ENCODE data around the gene TRAPPC2L.

TRAPPC2L gene, protein sequence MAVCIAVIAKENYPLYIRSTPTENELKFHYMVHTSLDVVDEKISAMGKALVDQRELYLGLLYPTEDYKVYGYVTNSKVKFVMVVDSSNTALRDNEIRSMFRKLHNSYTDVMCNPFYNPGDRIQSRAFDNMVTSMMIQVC

DNA sequence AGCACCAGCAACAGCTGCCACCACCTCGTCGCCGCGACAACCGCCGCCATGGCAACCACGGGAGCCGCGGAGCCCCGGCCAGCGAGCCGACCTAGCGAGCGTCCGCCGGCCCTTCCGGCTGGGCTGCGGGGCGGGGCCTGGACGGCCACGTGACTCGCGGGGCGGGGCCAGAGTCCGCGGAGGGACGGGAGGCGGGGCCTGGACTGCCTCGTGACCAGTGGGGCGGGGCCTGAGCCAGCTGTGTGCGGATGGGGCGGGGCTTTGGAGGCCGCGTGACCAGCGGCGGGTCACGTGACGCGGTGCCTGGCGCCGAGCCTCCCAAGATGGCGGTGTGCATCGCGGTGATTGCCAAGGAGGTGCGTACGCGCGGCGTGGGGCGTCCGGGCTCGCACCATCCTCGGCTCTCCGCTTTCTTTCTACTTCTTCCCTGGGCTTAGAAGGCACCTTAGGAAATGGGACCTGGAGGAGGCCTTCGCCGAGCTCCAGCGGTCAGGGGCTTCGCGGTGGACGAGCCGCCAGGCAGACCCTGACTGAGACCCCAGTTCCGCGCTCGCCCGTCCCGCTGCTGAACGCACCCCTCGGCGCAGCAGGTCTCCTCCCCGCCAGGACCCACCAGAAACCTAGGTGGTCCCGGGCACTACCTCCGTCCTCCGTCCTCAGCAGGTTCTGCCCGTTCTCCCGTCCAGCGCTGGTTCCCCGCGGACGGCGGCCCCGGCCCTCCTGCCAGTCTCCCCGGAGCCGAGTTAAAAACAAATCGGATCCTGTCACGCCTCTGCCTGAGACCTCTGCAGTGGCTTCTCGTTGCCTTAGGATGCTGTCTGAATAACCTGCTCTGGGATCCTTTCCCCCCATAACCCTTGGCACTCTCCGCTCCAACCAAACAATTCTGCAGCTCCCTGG, at the start of gene TRAPPC2L, which contains the start of gene GALNS:
TSS of gene TRAPPC2L (plus strand) at position 300 of the 900 bp plus-strand sequence. CDS start at position 324, 24 bp downstream.
TSS of gene GALNS (minus strand) at position 120 of the 900 bp plus-strand sequence. CDS start at position 50, 70 bp downstream.
- in situ Hi-C loops (cut with MboI; ENCODE audit: low sequenced_read_pairs) = no loop called here

DNA sequence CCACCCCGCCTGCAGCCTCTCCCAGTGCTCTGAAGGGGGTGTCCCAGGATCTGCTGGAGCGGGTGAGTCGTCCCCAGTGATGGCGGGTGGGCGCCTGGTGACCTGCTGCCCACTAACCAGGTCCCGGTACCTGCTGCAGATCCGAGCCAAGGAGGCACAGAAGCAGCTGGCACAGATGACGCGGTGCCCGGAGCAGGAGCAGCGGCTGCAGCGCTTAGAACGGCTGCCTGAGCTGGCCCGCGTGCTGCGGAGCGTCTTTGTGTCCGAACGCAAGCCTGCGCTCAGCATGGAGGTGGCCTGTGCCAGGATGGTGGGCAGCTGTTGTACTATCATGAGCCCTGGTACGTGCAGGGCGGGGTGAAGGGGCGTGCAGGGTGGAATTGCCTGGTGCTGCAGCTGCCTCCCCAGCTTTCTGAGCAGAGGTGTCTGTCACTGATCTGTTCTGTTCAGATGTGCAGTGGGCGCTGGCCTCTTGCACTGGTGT, 49.7 kb upstream of the TRAPPC2L start:
- in situ Hi-C loops (cut with MboI; ENCODE audit: low sequenced_read_pairs) = no loop called here

DNA sequence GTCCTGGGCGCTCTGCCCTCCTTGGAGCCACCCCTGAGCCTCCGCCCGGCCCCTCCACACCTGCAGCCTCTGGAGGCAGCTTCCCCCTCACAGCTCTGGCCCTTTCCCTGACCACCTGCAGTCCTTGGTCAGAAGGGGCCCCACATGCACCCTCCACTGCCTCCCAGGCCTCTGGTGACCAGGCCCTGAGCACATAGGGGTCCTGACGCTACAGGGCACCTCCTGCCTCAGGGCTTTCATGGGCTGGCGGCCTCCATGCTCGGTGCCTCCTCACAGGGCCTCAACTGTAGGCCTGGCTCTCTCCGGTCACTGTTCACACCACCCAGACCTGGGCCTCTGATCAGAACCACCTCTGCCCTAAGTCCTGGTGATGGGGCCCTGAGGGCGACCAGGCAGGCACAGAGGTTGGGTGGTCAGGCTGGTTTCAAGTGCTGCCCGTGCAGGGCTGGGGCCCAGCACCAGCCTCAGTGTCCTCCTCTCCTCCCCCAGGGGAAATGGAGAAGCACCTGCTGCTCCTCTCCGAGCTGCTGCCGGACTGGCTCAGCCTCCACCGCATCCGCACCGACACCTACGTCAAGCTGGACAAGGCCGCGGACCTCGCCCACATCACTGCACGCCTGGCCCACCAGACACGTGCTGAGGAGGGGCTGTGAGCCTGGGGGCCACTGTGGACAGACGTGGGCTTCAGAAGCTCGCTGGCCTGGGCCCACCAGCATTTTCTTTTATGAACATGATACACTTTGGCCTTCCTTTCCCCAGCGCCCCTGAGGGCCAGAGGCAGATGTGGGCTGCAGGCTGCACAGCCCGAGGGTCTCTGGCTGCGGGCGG, 49.1 kb upstream of the TRAPPC2L start:
- in situ Hi-C loops (cut with MboI; ENCODE audit: low sequenced_read_pairs) = no loop called here

DNA sequence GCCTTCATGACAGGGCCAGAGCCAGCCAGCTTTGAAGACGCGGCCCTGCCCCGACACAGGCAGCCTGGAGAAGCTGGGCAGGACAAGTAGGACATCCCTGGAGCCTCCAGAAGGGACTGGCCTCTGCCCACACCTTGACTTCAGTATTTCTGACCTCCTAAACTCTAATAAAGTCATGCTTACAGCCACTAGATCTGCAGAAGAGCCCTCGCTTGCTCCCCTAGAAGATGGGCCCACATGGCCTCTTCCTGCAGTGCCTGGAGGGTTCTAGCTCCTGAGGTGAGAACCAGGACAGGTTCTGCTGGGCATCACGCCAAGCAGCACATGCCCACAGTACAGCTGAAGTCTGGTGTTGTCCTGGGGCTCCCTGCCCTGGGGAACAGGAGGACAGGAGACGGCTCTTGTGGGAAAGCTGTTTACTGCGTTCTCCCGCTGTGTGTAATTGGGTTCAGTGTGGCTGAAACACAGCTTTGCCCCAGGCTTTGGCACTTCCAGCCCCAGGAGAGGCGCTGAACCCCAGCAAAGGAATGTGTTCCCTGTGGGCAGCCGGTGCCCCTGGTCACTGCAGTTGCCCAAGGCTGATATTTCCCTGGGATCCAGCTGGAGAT, 47.8 kb upstream of the TRAPPC2L start:
- in situ Hi-C loops (cut with MboI; ENCODE audit: low sequenced_read_pairs) = no loop called here

DNA sequence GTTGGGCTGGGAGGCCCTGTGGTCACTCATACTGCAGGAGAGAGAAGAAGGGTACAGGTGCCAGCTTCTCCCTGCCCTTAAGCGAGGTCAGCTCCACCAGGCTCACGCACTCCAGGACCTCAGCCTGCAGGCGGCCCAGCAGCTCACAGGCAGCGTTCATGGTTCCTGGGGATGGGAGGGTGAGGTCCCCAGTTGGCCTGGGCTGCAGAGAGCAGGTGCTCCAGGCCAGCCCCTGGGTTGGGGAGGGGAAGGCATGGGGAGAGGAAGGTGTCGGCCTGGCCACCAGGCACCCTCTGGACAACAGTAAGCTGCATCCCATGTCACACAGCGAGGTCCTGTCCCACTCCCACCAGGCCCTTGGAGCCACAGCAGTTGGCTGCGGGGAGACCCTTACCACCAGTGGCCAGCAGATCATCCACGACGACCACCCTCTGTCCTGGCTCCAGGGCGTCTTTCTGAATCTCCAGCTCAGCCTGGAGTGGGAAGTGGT, 47.2 kb upstream of the TRAPPC2L start:
- in situ Hi-C loops (cut with MboI; ENCODE audit: low sequenced_read_pairs) = no loop called here

DNA sequence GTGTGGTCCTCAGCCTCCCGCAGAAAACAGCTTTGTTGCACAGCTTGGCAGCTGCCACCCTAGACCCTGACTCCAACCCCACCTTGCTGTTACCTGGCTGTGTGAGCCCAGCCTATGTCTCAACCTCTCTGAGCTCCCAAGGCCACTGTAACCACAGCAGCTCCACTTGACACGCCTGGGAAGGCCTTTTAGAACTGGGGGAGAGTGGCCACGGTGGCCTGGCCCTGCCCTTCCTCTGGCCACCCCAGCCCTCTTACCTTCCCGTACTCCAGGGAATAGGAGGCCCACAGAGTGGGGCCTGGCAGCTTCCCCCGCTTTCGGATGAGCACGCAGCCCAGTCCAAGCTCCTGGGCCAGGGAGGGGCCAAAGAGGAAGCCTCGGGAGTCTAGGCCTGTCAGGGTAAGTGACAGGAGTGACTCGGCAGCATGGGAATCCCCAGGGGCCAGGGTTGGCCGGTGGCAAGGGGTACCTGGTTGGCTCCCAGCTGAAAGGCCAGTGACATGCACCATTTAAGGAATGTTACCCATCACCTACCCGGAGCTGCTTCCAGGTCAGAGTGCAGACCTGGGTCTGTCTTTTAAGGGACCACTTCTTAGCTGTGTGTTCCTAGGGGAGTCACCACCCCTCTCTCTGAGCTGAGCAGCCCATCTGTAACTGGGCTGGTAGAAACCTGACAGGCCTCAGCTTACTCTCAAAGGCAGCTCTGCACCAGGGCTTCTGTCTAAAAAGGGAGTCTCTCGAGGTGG, 46.6 kb upstream of the TRAPPC2L start:
- in situ Hi-C loops (cut with MboI; ENCODE audit: low sequenced_read_pairs) = no loop called here

DNA sequence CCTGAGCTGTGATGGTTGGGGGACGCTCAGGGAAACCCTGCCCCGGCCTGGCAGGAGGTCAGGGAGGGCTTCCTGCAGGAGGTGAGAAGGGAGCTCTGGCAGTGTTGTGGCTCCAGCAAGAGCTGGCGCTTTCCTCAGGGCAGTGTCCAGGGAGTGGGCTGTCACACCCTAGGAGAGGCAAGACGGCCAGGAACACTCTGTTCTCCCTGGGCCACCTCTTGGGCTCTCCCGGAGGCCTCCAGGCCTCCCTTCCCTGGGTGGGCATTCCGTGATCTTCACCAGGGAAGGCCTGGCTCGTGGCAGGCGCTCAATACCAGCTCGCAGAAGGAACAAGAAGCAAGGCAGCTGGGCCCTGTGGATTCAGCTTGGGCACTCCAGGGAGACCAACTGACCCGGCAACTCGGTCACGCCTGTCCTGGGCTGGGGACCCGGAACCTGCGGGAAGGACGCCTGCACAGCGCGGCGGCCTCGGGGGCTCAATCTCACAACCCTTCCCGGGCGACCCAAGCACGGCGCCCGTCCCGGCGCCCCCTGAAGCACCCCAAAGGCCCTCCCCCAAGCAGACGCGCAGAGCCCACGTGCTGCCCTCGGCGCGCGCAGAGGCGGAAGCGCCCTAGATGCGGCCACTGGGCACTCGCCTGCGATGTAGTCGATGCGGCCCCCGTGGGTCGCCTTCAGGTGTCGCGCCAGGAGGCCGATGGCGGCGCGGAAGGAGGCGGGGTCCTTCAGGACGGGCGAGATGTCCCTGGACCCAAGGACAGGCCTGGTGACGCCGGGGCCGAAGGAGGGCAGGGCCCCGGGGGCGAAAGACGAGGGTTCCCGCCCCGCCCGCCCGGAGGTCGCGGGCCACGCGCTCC, 45.8 kb upstream of the TRAPPC2L start:
- in situ Hi-C loops (cut with MboI; ENCODE audit: low sequenced_read_pairs) = no loop called here

DNA sequence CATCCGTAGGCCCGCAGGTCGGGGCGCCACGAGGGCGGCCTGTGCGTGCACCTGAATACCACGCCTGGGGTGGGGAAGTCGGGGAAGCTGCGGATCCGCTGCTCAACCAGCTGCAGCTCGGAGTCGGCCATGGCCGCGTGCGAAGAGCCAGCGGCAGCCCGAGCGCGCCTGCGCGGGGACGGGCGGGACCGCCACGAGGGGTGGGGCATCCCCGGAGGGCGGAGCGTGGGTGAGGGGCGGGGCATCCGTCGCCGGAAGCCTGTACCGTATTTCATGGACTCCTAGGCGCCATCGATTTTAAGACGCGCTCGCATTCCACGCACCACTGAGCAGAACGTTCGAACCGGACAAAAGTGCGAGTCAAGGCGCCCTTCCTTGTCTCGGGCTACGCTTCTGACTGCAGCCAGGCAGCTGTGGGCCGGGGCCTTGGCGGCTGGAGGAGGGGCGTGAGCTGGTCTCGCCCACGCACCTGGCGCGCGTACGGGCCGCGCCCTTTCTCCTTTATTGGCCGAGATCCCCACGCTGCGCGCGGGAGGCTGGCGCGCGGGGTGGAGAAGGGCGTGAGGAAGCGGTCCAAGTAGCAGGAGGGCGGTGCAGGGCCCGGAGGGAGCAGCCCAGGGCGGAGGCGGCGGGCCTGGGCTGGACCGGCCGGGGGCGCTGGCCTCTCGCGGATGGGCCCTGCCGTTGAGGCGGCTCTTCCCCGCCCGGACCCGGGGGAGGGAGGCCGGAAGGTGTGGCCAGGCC, 45.0 kb upstream of the TRAPPC2L start, which contains the start of gene APRT:
TSS of gene APRT (minus strand) at position 160 of the 744 bp plus-strand sequence. CDS start at position 131, 29 bp downstream.
- in situ Hi-C loops (cut with MboI; ENCODE audit: low sequenced_read_pairs) = no loop called here

DNA sequence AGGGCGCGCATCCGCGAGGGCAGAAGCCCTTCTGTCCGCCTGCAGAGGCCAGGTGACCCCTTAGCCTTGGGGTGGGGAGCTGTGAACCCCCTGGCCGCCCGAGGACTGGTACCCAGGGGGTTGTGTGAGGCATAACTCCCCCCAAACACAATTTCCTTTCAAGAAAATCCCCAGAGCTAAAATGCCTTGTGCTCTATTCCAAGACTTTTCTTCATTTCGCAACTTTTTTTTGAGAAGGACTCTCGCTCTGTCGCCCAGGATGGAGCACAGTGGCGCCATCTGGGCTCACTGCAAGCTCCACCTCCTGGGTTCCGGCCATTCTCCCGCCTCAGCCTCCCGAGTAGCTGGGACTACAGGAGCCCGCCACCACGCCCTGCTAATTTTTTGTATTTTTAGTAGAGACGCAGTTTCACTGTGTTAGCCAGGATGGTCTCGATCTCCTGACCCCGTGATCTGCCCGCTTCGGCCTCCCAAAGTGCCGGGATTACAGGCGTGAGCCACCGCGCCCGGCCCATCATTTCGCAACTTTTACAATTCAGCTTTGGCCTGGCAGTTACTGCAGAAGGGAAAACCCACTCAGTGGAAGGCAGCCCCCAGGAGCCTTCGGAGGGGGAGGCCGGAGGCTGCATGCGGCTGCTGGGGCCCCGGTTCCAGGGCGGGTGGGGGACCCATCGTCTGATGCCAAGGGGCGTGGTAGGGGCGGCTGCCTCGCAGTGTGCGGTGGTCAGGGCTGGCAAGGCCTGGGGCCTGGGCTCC, 44.2 kb upstream of the TRAPPC2L start:
- in situ Hi-C loops (cut with MboI; ENCODE audit: low sequenced_read_pairs) = no loop called here

DNA sequence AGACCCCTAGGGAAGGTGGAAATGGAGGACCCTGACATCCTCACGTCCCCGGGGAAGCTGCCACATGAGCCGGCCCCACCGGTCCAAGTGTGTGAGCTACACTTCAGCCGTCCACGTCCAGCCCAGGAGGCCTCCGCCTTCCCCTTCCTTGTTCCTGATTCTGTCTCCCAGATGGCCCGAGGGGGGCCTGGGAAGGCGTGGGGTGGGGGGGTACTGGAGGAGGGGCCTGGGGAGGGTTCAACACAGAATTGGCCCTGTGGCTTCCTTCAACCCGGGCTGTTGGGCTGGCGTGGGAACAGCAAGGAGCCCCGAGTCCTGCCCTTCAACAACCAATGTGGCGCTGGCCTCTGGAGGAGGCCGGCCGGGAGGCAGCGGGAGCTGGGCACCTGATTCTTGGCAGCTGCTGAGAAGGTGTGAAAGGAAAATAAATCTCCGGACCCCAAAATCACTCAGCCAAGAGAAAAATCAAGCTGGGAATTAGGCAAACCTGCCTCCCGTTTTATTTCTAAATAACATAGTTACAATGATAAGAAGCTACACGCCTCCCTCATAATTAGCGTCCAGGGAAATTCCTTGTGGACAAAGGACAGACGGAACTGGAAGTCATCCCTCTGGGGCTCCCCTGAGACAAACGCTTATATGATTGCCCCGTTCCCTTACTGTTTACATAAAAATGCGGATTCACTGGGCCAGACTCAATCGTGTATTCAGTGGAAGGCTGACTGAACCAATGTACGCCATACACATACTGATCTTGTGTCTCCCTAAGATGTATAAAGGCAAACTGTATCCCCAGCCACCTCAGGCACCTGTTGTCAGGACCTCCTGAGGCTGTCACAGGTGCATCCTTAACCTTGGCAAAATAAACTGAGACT, 43.4 kb upstream of the TRAPPC2L start:
- in situ Hi-C loops (cut with MboI; ENCODE audit: low sequenced_read_pairs) = no loop called here

DNA sequence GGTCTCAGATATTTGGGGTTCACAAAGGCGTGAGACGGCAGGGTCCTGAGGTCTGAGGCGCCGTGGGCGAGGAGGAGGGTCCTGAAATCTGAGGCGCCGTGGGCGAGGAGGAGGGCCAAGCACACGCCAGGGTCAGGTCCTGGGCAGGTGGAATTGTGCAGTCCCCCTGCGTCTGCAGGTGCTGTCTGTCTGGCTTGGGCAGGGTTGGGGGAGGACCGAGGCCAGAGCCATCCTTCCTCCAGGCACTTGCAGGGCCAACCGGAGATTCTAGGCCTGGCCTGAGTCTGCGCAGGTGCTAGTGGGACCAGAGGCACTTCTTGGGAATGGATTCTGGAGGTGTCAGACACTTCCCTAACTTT, 42.8 kb upstream of the TRAPPC2L start:
- in situ Hi-C loops (cut with MboI; ENCODE audit: low sequenced_read_pairs) = no loop called here

DNA sequence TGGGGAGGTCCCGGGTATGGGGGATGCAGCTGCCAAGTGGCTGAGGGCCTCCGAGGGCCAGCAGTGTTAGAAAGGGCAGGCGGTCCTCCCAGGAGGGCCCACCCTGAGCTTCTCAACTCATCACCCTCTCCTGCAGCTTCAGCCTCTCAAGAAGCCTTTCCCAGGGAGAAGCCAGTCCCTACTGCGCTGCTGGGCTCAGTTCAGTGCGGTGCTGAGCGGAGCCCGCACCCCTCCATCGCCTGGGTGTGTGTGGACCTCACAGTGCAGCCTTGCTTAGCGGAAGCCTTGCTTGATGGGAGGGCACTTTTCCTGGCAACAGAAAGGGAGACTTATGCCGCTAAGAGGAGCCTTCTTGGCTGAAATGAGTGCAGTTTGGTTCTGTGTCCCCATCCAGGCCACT, 41.7 kb upstream of the TRAPPC2L start:
- in situ Hi-C loops (cut with MboI; ENCODE audit: low sequenced_read_pairs) = no loop called here

DNA sequence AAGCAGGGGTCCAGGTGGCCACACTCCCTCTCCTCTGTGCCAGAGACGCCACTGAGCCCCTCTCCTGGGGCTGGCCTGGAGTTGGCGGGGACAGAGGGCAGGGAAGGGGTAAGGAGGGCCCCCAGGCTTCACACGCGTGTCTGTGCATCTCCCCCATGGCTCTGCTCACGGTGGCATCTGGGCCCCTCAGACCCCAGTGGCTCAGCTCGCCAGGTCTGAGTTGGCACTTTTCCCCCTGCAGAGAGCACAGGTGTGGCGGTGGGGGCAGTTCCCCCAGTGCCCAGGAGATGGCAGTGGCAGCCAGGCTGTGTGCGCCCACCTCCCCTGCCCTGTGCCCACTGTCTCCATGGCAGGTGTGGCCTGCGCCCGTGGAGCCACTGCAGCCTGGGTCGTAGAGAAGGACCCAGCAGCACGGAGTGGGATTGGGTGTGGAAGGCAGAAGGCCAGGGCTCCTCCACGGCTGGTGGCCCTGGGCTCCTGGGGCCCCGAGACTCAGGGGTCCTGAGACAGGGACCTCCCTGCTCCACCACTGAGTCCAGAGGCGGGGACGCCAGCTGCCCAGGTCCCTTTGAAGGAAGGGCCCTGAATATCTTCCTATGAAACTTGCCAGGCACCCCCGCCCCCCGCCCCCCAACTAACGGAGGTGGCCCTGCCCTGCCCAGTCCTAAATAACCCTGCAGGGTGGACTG, 40.9 kb upstream of the TRAPPC2L start:
- in situ Hi-C loops (cut with MboI; ENCODE audit: low sequenced_read_pairs) = no loop called here

DNA sequence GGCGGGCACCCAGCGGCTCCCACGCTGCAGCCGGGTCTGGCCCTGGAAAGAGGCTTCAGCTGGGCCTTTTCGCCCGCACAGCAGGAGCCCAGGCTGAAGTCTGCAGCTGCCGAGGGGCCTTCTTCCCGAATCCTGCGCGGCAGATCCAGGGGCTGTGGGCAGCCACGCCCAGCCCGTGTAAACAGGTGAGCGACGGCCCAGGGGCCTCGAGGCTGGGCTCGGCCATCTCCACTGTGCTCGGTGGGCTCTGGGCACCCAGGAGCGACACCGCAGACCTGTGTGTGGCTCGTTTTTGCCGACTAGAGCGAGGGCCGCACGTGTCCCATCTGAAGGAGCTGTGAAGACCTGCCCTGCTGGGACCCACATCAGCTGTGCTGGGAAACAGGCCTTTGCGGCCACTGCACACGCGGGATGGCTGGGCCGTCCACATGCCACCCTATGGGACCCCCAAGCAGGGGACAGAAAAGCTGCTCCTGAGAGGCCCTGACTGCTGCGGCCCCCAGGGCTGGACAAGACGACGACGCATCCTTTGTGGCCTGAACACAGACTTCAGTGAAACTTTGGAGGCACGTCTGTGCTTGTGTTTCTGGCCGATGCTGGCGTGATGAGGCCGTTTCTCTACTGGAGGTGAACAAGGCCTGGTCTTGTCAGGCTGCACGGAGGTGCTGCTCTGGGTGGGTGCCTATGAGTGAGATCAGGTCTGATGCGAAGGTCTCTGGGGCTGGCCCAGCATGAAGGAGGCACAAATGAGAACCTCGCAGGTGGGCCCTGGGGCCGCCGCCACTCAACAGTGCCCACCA, 40.0 kb upstream of the TRAPPC2L start:
- in situ Hi-C loops (cut with MboI; ENCODE audit: low sequenced_read_pairs) = no loop called here
